Mononuclear cell (primary cell): ENCODE data around the gene SLC16A5. TPM values are rescaled to one million over a fixed set of nuclear protein-coding genes. Genes with fewer than 3 reads are reported as not detected.
A peak's percentile ranks its signal among the peaks of the same experiment; 100 is the strongest.

Experiments used
- H3K27me3 ChIP-seq: 2 replicates; pipeline ENCODE4 v1.6.0; 2011; ENCODE audit warnings: low read length, control low read depth; ENCODE audit not compliant: insufficient read depth
- H3K4me1 ChIP-seq: 2 replicates; pipeline ENCODE4 v1.5.1; 2011; ENCODE audit warnings: mild to moderate bottlenecking, low read length, control low read depth; ENCODE audit not compliant: insufficient read depth
- H3K4me3 ChIP-seq: 2 replicates; pipeline ENCODE4 v1.5.1; 2011; ENCODE audit warnings: mild to moderate bottlenecking, low read length, moderate library complexity
- H3K9me3 ChIP-seq: 2 replicates; pipeline ENCODE4 v1.5.1; 2011; ENCODE audit warnings: low read depth, mild to moderate bottlenecking, control low read depth, low read length
- total RNA-seq: library from RNA; depleted of rRNA; stranded (reverse); fragments of >200 nt; gene quantifications from one replicate; pipeline ENCODE4 v1.2.3, GENCODE V29; 2012

SLC16A5 gene
- total RNA-seq, 1 donor = 13.0 TPM

- H3K27me3 ChIP-seq = no peaks in the 10 kb centered on the region
- H3K4me1 ChIP-seq = peaks cover 29% of the 10 kb centered on the region
- H3K9me3 ChIP-seq = no peaks in the 10 kb centered on the region
- no peak overlapping the region for H3K4me3 ChIP-seq
Measured at GRCh38 chr17:75142236-75142971, 54.6 kb downstream of the SLC16A5 start.

- Histone ChIP-seq H3K4me1 (peaks cover 44% of the 10 kb centered on the region), H3K27me3 (no peaks in the 10 kb centered on the region), H3K9me3 (no peaks in the 10 kb centered on the region), H3K4me3 (no peak overlapping the region)
Measured at GRCh38 chr17:75144816-75145512, 57.2 kb downstream of the SLC16A5 start.

- Histone ChIP-seq H3K9me3 (no peaks in the 10 kb centered on the region), H3K4me3 (no peak overlapping the region), H3K4me1 (peaks cover 30% of the 10 kb centered on the region), H3K27me3 (no peaks in the 10 kb centered on the region)
Measured at GRCh38 chr17:75146592-75146991, 58.8 kb downstream of the SLC16A5 start.

GRCh38 chr17:75147878-75148546 is 60.3 kb downstream of the SLC16A5 start:
- Histone ChIP-seq H3K9me3 (no peaks in the 10 kb centered on the region), H3K27me3 (no peaks in the 10 kb centered on the region), H3K4me3 (no peak overlapping the region)

GRCh38 chr17:75151930-75152329 is 64.2 kb downstream of the SLC16A5 start:
- Histone ChIP-seq H3K27me3 (no peaks in the 10 kb centered on the region), H3K4me3 (no peak overlapping the region), H3K9me3 (no peaks in the 10 kb centered on the region), H3K4me1 (peaks cover 38% of the 10 kb centered on the region)

More at GRCh38 chr17:75147878-75148546, 60.3 kb downstream of the SLC16A5 start:
- H3K4me1 ChIP-seq = peaks cover 37% of the 10 kb centered on the region

GRCh38 chr17:75152523-75152921 is 64.8 kb downstream of the SLC16A5 start:
- Histone ChIP-seq H3K4me1 (peaks cover 32% of the 10 kb centered on the region), H3K4me3 (peak overlapping the region; percentile 94), H3K27me3 (no peaks in the 10 kb centered on the region), H3K9me3 (no peaks in the 10 kb centered on the region)

GRCh38 chr17:75152922-75153779 is 65.4 kb downstream of the SLC16A5 start:
- peaks cover 26% of the 10 kb centered on the region for H3K4me1 ChIP-seq

GRCh38 chr17:75153780-75154194 is 66.0 kb downstream of the SLC16A5 start:
- Histone ChIP-seq H3K4me1 (peaks cover 20% of the 10 kb centered on the region), H3K27me3 (no peaks in the 10 kb centered on the region), H3K9me3 (no peaks in the 10 kb centered on the region), H3K4me3 (peak overlapping the region; percentile 94)

More at GRCh38 chr17:75152922-75153779, 65.4 kb downstream of the SLC16A5 start:
- Histone ChIP-seq H3K9me3 (no peaks in the 10 kb centered on the region), H3K27me3 (no peaks in the 10 kb centered on the region), H3K4me3 (peak overlapping the region; percentile 94)

- H3K9me3 ChIP-seq = no peaks in the 10 kb centered on the region
- peak within 1 kb of the TSS; percentile 94 for H3K4me3 ChIP-seq
- H3K27me3 ChIP-seq = no peaks in the 10 kb centered on the region
- H3K4me1 ChIP-seq = peaks cover 19% of the 10 kb centered on the region
Measured at GRCh38 chr17:75154195-75155106, 66.7 kb downstream of the SLC16A5 start, which contains the start of gene JPT1. Gene JPT1 (minus strand): TSS chr17:75154512. CDS start chr17:75154397, 115 bp downstream.

- Histone ChIP-seq H3K4me1 (peaks cover 19% of the 10 kb centered on the region), H3K9me3 (no peaks in the 10 kb centered on the region), H3K4me3 (no peak overlapping the region), H3K27me3 (no peaks in the 10 kb centered on the region)
Measured at GRCh38 chr17:75155191-75155601, 67.4 kb downstream of the SLC16A5 start.

Other genes with a start within 250 kb of the SLC16A5 start
- gene GRIN2C, start 228.1 kb upstream of the SLC16A5 start, total RNA-seq = not detected
- gene FDXR, start 215.0 kb upstream of the SLC16A5 start, total RNA-seq = 1.3 TPM
- gene FADS6, start 194.3 kb upstream of the SLC16A5 start, total RNA-seq = not detected
- not detected for gene USH1G, start 164.7 kb upstream of the SLC16A5 start, total RNA-seq
- not detected for gene OTOP2, start 163.7 kb upstream of the SLC16A5 start, total RNA-seq
- not detected for gene OTOP3, start 152.1 kb upstream of the SLC16A5 start, total RNA-seq
- 3.1 TPM for gene HID1, start 115.2 kb upstream of the SLC16A5 start, total RNA-seq
- 0.31 TPM for gene CDR2L, start 100.3 kb upstream of the SLC16A5 start, total RNA-seq
- gene MRPL58, start 75.3 kb upstream of the SLC16A5 start, total RNA-seq = 8.6 TPM
- 150 TPM for gene ATP5PD, start 41.0 kb upstream of the SLC16A5 start, total RNA-seq
- gene KCTD2, start 40.7 kb upstream of the SLC16A5 start, total RNA-seq = 18.6 TPM
- gene ARMC7, start 22.0 kb downstream of the SLC16A5 start, total RNA-seq = 1.4 TPM
- gene NT5C, start 43.8 kb downstream of the SLC16A5 start, total RNA-seq = 24.3 TPM
- gene JPT1, start 66.6 kb downstream of the SLC16A5 start, total RNA-seq = 33.5 TPM
- 64.4 TPM for gene SUMO2, start 95.0 kb downstream of the SLC16A5 start, total RNA-seq
- gene NUP85, start 117.7 kb downstream of the SLC16A5 start, total RNA-seq = 25.6 TPM
- gene GGA3, start 173.7 kb downstream of the SLC16A5 start, total RNA-seq = 36.9 TPM
- gene MRPS7, start 173.9 kb downstream of the SLC16A5 start, total RNA-seq = 27.1 TPM
- gene MIF4GD, start 183.3 kb downstream of the SLC16A5 start, total RNA-seq = 19.9 TPM
- gene SLC25A19, start 201.5 kb downstream of the SLC16A5 start, total RNA-seq = 5.9 TPM